ENCODE data around the gene TXLNB.

The TXLNB gene

GRCh38 chr6:139270249-139270648 lies 21.5 kb downstream of the TXLNB start:
- no peak for DNase-seq (ENCODE audit: low read depth, low spot score)
- no peak overlapping the region for H3K4me3 ChIP-seq (ENCODE audit: insufficient read length, low read depth)
- H3K27me3 ChIP-seq (ENCODE audit: insufficient read depth, insufficient read length): no peaks in the 10 kb centered on the region

GRCh38 chr6:139265512-139266190 lies 26.1 kb downstream of the TXLNB start:
- Histone ChIP-seq H3K27me3 (ENCODE audit: insufficient read depth, insufficient read length) (no peaks in the 10 kb centered on the region), H3K9ac (ENCODE audit: insufficient read length, low read depth) (no peak overlapping the region), H3K4me3 (ENCODE audit: insufficient read length, low read depth) (no peak overlapping the region), H3K4me1 (ENCODE audit: insufficient read depth, insufficient read length) (no peaks in the 10 kb centered on the region), H3K9me3 (ENCODE audit: insufficient read depth, low read length) (no peaks in the 10 kb centered on the region), H3K36me3 (ENCODE audit: insufficient read depth, insufficient read length, low read length) (no peaks in the 10 kb centered on the region)
- no peak for DNase-seq (ENCODE audit: low read depth, low spot score)
- TF ChIP-seq SUZ12 (IDR thresholded peaks at IDR 0.05; ENCODE audit: extremely low read depth, insufficient read depth, insufficient read length): no peak
- no peak for TF ChIP-seq YY1 (IDR thresholded peaks at IDR 0.05; ENCODE audit: insufficient read depth, insufficient read length)
- TF ChIP-seq ZNF274 (IDR thresholded peaks at IDR 0.05; ENCODE audit: low read depth, low read length): no peak

More at GRCh38 chr6:139270249-139270648, 21.5 kb downstream of the TXLNB start:
- no peak for TF ChIP-seq SUZ12 (IDR thresholded peaks at IDR 0.05; ENCODE audit: extremely low read depth, insufficient read depth, insufficient read length)
- no peaks in the 10 kb centered on the region for H3K9me3 ChIP-seq (ENCODE audit: insufficient read depth, low read length)
- no peaks in the 10 kb centered on the region for H3K4me1 ChIP-seq (ENCODE audit: insufficient read depth, insufficient read length)
- H3K9ac ChIP-seq (ENCODE audit: insufficient read length, low read depth): no peak overlapping the region
- H3K36me3 ChIP-seq (ENCODE audit: insufficient read depth, insufficient read length, low read length): no peaks in the 10 kb centered on the region

GRCh38 chr6:139262519-139263300 lies 29.1 kb downstream of the TXLNB start:
- Histone ChIP-seq H3K36me3 (ENCODE audit: insufficient read depth, insufficient read length, low read length) (no peaks in the 10 kb centered on the region), H3K4me3 (ENCODE audit: insufficient read length, low read depth) (no peak overlapping the region), H3K9ac (ENCODE audit: insufficient read length, low read depth) (no peak overlapping the region), H3K4me1 (ENCODE audit: insufficient read depth, insufficient read length) (no peaks in the 10 kb centered on the region), H3K27me3 (ENCODE audit: insufficient read depth, insufficient read length) (no peaks in the 10 kb centered on the region), H3K9me3 (ENCODE audit: insufficient read depth, low read length) (no peaks in the 10 kb centered on the region)
- no peak for DNase-seq (ENCODE audit: low read depth, low spot score)
- TF ChIP-seq SUZ12 (IDR thresholded peaks at IDR 0.05; ENCODE audit: extremely low read depth, insufficient read depth, insufficient read length) (no peak), YY1 (IDR thresholded peaks at IDR 0.05; ENCODE audit: insufficient read depth, insufficient read length) (no peak), ZNF274 (IDR thresholded peaks at IDR 0.05; ENCODE audit: low read depth, low read length) (no peak)

- no peaks in the 10 kb centered on the region for H3K4me1 ChIP-seq (ENCODE audit: insufficient read depth, insufficient read length)
- TF ChIP-seq ZNF274 (IDR thresholded peaks at IDR 0.05; ENCODE audit: low read depth, low read length) (no peak), YY1 (IDR thresholded peaks at IDR 0.05; ENCODE audit: insufficient read depth, insufficient read length) (no peak), SUZ12 (IDR thresholded peaks at IDR 0.05; ENCODE audit: extremely low read depth, insufficient read depth, insufficient read length) (no peak)
- H3K4me3 ChIP-seq (ENCODE audit: insufficient read length, low read depth): no peak overlapping the region
- H3K9me3 ChIP-seq (ENCODE audit: insufficient read depth, low read length): no peaks in the 10 kb centered on the region
- H3K27me3 ChIP-seq (ENCODE audit: insufficient read depth, insufficient read length): no peaks in the 10 kb centered on the region
- no peak overlapping the region for H3K9ac ChIP-seq (ENCODE audit: insufficient read length, low read depth)
- no peak for DNase-seq (ENCODE audit: low read depth, low spot score)
- H3K36me3 ChIP-seq (ENCODE audit: insufficient read depth, insufficient read length, low read length): no peaks in the 10 kb centered on the region
Measured at GRCh38 chr6:139257821-139258398, 33.9 kb downstream of the TXLNB start.

- Histone ChIP-seq H3K9ac (ENCODE audit: insufficient read length, low read depth) (no peak overlapping the region), H3K9me3 (ENCODE audit: insufficient read depth, low read length) (no peaks in the 10 kb centered on the region), H3K27me3 (ENCODE audit: insufficient read depth, insufficient read length) (no peaks in the 10 kb centered on the region), H3K4me3 (ENCODE audit: insufficient read length, low read depth) (no peak overlapping the region), H3K4me1 (ENCODE audit: insufficient read depth, insufficient read length) (no peaks in the 10 kb centered on the region), H3K36me3 (ENCODE audit: insufficient read depth, insufficient read length, low read length) (no peaks in the 10 kb centered on the region)
- no peak for DNase-seq (ENCODE audit: low read depth, low spot score)
- TF ChIP-seq YY1 (IDR thresholded peaks at IDR 0.05; ENCODE audit: insufficient read depth, insufficient read length) (no peak), ZNF274 (IDR thresholded peaks at IDR 0.05; ENCODE audit: low read depth, low read length) (no peak), SUZ12 (IDR thresholded peaks at IDR 0.05; ENCODE audit: extremely low read depth, insufficient read depth, insufficient read length) (no peak)
Measured at GRCh38 chr6:139257291-139257690, 34.5 kb downstream of the TXLNB start.

GRCh38 chr6:139256087-139256486 lies 35.7 kb downstream of the TXLNB start:
- no peak for TF ChIP-seq SUZ12 (IDR thresholded peaks at IDR 0.05; ENCODE audit: extremely low read depth, insufficient read depth, insufficient read length)
- DNase-seq (ENCODE audit: low read depth, low spot score): no peak

GRCh38 chr6:139254196-139254595 lies 37.6 kb downstream of the TXLNB start:
- H3K4me1 ChIP-seq (ENCODE audit: insufficient read depth, insufficient read length): no peaks in the 10 kb centered on the region
- no peaks in the 10 kb centered on the region for H3K9me3 ChIP-seq (ENCODE audit: insufficient read depth, low read length)
- TF ChIP-seq SUZ12 (IDR thresholded peaks at IDR 0.05; ENCODE audit: extremely low read depth, insufficient read depth, insufficient read length) (no peak), ZNF274 (IDR thresholded peaks at IDR 0.05; ENCODE audit: low read depth, low read length) (no peak), YY1 (IDR thresholded peaks at IDR 0.05; ENCODE audit: insufficient read depth, insufficient read length) (no peak)
- no peaks in the 10 kb centered on the region for H3K36me3 ChIP-seq (ENCODE audit: insufficient read depth, insufficient read length, low read length)
- no peaks in the 10 kb centered on the region for H3K27me3 ChIP-seq (ENCODE audit: insufficient read depth, insufficient read length)
- no peak overlapping the region for H3K9ac ChIP-seq (ENCODE audit: insufficient read length, low read depth)
- no peak overlapping the region for H3K4me3 ChIP-seq (ENCODE audit: insufficient read length, low read depth)
- DNase-seq (ENCODE audit: low read depth, low spot score): no peak

More at GRCh38 chr6:139256087-139256486, 35.7 kb downstream of the TXLNB start:
- H3K4me3 ChIP-seq (ENCODE audit: insufficient read length, low read depth): no peak overlapping the region
- no peak overlapping the region for H3K9ac ChIP-seq (ENCODE audit: insufficient read length, low read depth)
- H3K27me3 ChIP-seq (ENCODE audit: insufficient read depth, insufficient read length): no peaks in the 10 kb centered on the region
- H3K36me3 ChIP-seq (ENCODE audit: insufficient read depth, insufficient read length, low read length): no peaks in the 10 kb centered on the region
- H3K4me1 ChIP-seq (ENCODE audit: insufficient read depth, insufficient read length): no peaks in the 10 kb centered on the region
- no peaks in the 10 kb centered on the region for H3K9me3 ChIP-seq (ENCODE audit: insufficient read depth, low read length)

All from NT2/D1 (cell line).